Muscle layer of colon (tissue), 2 donors: Measurements from ENCODE around the gene FSD1.
A peak's percentile ranks its signal among the peaks of the same experiment; 100 is the strongest.
"Not testable (repeated sequence)": the region's sequence is repeated elsewhere in the genome, so short reads cannot be mapped to it uniquely, and the experiment has no call there.

Experiments
- H3K27ac ChIP-seq: one replicate; pipeline ENCODE4 v1.7.0; 2013; ENCODE audit warnings: low read depth, mild to moderate bottlenecking, low read length, moderate library complexity
- H3K27me3 ChIP-seq, 2 donors: one replicate each; pipeline ENCODE4 v1.7.0; 2013; ENCODE audit warnings: low read length in 2 of 2, mild to moderate bottlenecking in 2 of 2; ENCODE audit not compliant: insufficient read depth in 2 of 2, control insufficient read depth in 1 of 2
- H3K36me3 ChIP-seq: one replicate; pipeline ENCODE4 v1.7.0; 2013; ENCODE audit warnings: mild to moderate bottlenecking, low read length; ENCODE audit not compliant: insufficient read depth
- H3K4me1 ChIP-seq: one replicate; pipeline ENCODE4 v1.7.0; 2013; ENCODE audit warnings: mild to moderate bottlenecking, low read length; ENCODE audit not compliant: insufficient read depth
- H3K4me3 ChIP-seq, 2 donors: one replicate each; pipeline ENCODE4 v1.7.0; 2013; ENCODE audit warnings: low read length in 2 of 2, low read depth in 1 of 2, mild to moderate bottlenecking in 1 of 2, moderate library complexity in 1 of 2
- H3K9ac ChIP-seq: one replicate; pipeline ENCODE4 v1.7.0; 2013; ENCODE audit warnings: low read length
- H3K9me3 ChIP-seq: one replicate; pipeline ENCODE4 v1.7.0; 2013; ENCODE audit warnings: mild to moderate bottlenecking, low read length
- donor health status: abdominal sarcoma.
- donor health status: Adenocarcinoma of cecum.

The FSD1 gene

DNA sequence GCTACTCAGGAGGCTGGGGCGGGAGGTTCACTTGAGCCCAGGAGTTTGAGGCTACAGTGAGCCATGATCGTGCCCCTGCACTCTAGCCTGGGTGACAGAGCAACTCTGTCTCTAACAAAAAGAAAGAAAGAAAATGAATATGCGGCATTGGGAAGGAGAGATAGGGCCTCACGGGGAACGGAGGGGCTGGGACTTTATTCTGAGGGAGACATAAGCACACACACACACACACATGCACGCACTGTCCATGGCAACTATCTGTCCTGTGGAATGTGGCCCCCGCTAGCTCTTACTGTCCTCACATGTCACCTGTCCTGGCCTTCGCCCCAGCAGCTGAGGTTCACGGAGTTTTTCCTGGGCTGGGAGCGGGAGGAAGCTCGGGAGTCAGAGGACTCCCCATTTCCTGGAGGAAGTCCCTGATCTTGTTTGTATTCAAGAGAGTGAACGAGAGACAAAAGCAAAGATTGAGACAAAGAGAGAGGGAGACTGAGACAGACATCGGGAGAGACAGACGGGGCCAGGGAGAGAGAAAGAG lies 33.6 kb downstream of the FSD1 start:
- Histone ChIP-seq H3K36me3 (no peaks in the 10 kb centered on the region), H3K9ac (no peak overlapping the region), H3K9me3 (no peaks in the 10 kb centered on the region), H3K27me3 (no peaks in the 10 kb centered on the region), H3K4me3 (peak overlapping the region; percentile 24 to 53), H3K27ac (no peak overlapping the region), H3K4me1 (peaks cover 5% of the 10 kb centered on the region)

DNA sequence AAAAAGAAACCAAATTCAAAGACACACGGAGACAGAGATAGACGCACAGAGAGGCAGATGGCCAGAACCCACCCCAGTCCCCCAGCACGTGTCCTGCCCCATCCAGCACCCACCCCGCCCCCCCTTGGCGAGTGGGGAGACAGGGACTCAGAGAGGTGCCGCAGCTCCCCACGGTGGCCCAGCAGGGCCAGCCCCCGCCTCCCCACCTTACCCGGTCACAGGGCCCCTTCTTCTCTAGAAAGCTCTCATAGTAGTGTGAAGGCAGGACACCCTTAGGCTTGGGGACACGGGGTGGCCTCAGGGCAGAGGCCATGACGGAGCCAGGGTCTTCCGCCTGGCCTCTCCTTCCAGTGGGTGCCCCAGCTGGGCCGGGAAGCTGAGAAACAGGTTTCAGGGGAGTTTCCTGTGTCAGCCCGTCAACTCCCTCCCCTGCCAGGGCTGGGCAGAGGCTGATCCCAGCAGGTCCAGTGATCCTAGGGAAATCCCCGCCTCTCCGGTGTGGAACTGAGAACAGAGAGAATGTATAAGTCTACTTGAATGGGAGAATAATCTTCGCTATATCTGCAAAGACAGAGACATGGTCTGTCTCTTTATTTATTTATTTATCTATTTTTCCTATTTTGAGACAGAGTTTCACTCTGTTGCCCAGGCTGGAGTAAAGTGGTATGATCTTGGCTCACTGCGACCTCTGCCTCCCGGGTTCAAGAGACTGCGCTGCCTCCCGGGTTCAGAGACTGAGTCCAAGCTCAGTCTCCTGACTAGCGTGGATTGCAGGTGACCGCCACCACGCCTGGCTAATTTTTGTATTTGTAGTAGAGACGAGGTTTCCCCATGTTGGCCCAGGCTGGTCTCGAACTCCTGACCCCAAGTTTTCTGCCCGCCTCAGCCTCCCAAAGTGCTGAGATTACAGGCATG lies 34.3 kb downstream of the FSD1 start, which contains the start of gene STAP2:
STAP2 (minus strand) TSS at position 387 of the 915 bp plus-strand sequence; CDS start at position 313, 74 bp downstream.
- no peaks in the 10 kb centered on the region for H3K36me3 ChIP-seq
- H3K9ac ChIP-seq: no peak within 1 kb of the TSS
- H3K27ac ChIP-seq: no peak within 1 kb of the TSS
- no peaks in the 10 kb centered on the region for H3K27me3 ChIP-seq
- peaks cover 5% of the 10 kb centered on the region for H3K4me1 ChIP-seq
- H3K9me3 ChIP-seq: no peaks in the 10 kb centered on the region
- H3K4me3 ChIP-seq: peak within 1 kb of the TSS; percentile 30 to 53

DNA sequence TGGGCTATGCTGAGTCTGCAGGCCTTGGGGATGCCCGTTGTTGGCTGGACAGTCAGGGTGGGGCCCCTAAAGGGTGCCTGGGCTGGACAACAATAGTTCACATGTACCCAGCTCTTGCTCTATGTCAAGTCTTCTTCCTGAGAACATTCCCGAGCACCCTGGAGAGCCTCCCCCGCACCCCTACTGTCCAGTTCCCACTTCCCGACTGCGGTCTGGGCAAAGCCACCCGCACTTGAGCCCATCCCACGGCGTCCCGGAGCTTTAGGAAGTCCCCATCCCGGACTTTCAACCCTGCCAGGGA lies 37.9 kb downstream of the FSD1 start:
- peaks cover 8% of the 10 kb centered on the region for H3K36me3 ChIP-seq
- H3K4me3 ChIP-seq: peak overlapping the region; percentile 74 to 88
- peak overlapping the region; percentile 98 for H3K27ac ChIP-seq
- H3K9ac ChIP-seq: peak overlapping the region; percentile 72
- H3K4me1 ChIP-seq: peaks cover 12% of the 10 kb centered on the region
- no peaks in the 10 kb centered on the region for H3K9me3 ChIP-seq
- H3K27me3 ChIP-seq: no peaks in the 10 kb centered on the region

DNA sequence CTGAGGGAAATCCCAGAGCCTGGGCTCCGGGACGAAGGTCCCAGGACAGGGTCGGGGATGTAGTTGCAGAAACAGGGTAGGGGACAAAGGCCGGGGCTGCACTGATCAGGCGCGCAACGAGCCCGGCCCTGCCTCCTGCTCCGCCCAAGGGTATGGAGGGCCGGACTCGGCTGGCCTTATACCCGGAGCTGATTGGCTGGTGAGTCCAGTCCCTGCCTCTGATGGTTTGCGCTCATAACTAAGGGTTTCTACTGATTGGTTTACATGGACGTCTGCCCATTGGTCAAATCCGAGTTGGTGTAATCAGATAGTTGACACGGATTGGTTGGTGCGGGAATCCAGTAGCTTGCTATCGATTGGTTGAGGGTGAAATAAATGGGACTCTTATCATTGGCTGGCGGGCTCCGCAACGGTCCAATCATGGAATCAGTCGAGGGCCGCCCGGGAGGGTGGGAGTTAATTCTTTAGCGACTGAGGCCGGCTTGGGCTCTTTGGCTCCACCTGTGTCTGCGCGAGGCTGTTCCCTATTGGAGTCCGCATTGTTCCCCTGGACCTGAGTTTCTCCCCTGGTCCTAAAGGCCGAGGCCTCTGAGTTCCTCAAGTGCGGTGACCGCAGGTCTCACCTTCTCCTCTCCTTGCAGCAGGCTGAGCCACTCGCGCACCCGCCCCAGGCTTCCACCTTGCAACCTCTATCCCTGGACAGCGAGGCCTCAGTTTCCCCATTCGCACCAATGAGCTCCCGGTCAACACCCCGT lies 38.4 kb downstream of the FSD1 start:
- H3K9ac ChIP-seq: peak overlapping the region; percentile 72
- peaks cover 12% of the 10 kb centered on the region for H3K4me1 ChIP-seq
- H3K4me3 ChIP-seq: peak overlapping the region; percentile 74 to 88
- peak overlapping the region; percentile 98 for H3K27ac ChIP-seq
- no peaks in the 10 kb centered on the region for H3K9me3 ChIP-seq
- H3K36me3 ChIP-seq: peaks cover 11% of the 10 kb centered on the region
- no peaks in the 10 kb centered on the region for H3K27me3 ChIP-seq

DNA sequence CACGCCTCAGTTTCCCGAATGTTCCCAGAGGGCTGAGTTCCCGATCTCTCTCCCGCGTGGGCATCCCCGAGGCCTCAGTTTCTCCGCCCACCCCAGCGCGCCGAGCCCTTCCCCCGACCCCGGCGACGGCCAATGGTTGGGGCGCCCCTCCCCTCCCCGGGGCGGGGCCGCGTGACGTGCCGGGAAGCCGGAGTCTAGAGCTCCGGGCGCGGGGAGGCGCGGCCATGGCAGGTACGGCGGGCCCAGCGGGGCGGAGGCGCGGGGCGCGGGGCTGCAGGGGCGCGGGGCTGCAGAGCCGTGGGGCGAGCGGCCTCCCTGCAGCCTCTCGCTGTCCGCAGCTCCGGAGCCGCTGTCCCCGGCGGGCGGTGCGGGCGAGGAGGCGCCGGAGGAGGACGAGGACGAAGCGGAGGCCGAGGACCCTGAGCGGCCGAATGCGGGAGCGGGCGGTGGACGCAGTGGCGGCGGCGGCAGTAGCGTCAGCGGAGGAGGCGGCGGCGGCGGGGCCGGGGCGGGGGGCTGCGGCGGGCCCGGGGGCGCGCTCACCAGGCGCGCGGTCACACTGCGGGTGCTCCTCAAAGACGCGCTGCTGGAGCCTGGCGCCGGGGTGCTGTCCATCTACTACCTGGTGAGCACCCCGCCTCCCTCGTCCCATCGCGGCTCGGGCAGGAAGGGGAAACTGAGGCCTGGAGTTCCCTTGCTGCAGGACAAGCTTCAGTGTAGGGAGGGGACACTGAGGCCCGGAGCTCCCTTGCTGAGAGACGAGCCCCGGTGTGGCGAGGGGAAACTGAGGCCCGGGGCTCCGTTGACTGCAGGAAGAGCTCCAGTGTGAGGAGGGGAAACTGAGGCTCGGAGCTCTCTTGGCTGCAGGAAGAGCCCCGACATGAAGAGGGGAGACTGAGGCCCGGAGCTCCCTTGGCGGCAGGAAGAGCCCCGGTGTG lies 39.2 kb downstream of the FSD1 start, which contains the start of gene MPND:
MPND (plus strand) TSS at position 193 of the 938 bp plus-strand sequence; CDS start at position 225, 32 bp downstream.
- Histone ChIP-seq H3K36me3 (peaks cover 11% of the 10 kb centered on the region), H3K4me3 (peak within 1 kb of the TSS; percentile 74 to 88), H3K4me1 (peaks cover 12% of the 10 kb centered on the region), H3K27ac (peak within 1 kb of the TSS; percentile 98), H3K27me3 (no peaks in the 10 kb centered on the region), H3K9me3 (no peaks in the 10 kb centered on the region), H3K9ac (peak within 1 kb of the TSS; percentile 72)

DNA sequence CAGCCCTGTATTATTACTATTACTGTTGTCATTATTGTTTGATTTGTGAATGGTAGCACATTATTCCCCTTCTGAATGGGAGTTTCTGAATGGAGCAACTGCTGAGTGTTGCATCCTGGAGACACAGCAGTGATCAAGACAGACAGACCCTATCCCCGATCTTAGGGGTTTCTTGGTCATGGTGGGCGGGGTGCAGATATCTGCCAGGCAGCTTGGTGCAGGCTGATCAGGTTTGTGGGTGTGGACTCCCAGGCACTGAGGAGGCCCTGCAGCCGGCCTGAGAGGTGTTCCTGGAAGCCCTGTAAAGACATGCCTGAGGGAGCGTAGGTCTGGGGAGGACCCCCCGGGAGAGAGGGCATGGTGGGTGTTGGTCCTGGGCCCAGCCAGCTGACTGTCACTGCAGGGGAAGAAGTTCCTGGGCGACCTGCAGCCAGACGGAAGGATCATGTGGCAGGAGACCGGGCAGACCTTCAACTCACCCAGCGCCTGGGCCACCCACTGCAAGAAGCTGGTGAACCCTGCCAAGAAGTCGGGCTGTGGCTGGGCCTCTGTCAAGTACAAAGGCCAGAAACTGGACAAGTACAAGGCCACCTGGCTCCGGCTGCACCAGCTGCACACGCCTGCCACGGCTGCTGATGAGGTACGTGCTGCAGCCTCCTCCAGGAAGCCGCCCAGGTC lies 41.1 kb downstream of the FSD1 start:
- no peaks in the 10 kb centered on the region for H3K27me3 ChIP-seq

DNA sequence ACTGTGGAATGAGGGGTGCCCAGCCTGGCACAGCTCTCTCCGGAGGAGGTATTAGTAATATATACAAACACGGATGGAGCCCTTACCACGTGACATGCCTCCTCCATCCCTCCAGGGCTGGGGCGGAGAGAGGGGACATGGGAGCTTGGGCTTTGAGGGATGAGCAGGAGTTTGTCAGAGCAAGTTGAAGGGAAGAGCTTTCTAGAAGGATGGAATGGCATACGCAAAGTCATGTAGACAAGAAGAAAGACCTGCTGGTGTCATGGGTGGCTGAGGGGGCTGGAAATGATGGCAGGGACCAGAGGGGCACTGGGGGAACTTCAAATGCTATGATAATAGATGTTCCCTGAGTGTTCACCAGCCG lies 41.6 kb downstream of the FSD1 start:
- no peak overlapping the region for H3K27ac ChIP-seq
- H3K36me3 ChIP-seq: peaks cover 17% of the 10 kb centered on the region
- peaks cover 12% of the 10 kb centered on the region for H3K4me1 ChIP-seq
- no peak overlapping the region for H3K4me3 ChIP-seq
- no peak overlapping the region for H3K9ac ChIP-seq
- H3K27me3 ChIP-seq: no peaks in the 10 kb centered on the region
- no peaks in the 10 kb centered on the region for H3K9me3 ChIP-seq

More for the DNA sequence above, 41.1 kb downstream of the FSD1 start:
- H3K9me3 ChIP-seq: no peaks in the 10 kb centered on the region
- H3K4me1 ChIP-seq: peaks cover 12% of the 10 kb centered on the region
- H3K36me3 ChIP-seq: peaks cover 15% of the 10 kb centered on the region
- no peak overlapping the region for H3K9ac ChIP-seq
- H3K27ac ChIP-seq: no peak overlapping the region
- no peak overlapping the region for H3K4me3 ChIP-seq

DNA sequence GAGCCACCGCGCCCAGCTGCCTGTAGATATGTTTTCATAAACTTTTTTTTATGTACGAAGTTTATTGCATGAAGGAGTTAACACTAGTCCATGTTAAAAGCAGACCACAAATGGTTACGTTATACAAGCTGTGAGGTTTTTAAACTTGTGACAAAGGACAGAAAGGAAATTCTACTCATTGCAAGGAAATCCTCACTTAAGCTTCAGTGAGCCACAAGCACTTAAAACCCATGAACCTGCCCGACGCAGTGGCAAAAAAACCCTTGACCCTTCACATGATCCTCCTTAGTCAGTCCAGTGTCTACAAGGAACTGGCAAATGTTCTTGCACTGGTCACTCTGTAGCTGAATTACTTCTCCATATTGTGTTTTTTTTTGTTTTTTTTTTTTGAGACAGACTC lies 43.1 kb downstream of the FSD1 start:
- Histone ChIP-seq H3K9me3 (no peaks in the 10 kb centered on the region), H3K27me3 (no peaks in the 10 kb centered on the region), H3K4me1 (peaks cover 6% of the 10 kb centered on the region), H3K36me3 (peaks cover 17% of the 10 kb centered on the region), H3K4me3 (no peak overlapping the region), H3K27ac (no peak overlapping the region), H3K9ac (no peak overlapping the region)

DNA sequence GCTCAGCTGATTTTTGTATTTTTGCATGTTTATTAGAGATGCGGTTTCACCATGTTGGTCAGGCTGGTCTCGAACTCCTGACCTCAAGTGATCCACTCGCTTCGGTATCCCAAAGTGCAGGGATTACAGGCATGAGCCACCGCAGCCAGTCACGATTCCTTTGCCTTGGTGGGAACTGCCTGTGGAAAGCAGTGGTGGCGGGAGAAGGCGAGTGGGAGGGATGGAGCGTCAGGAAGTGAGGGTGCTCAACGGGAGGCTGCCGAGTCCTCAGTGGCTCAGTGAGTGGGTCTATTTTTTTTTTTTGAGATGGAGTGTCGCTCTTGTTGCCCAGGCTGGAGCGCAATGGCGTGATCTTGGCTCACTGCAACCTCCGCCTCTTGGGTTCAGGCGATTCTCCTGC lies 44.8 kb downstream of the FSD1 start:
- H3K4me1 ChIP-seq, H3K9me3 ChIP-seq, H3K4me3 ChIP-seq, H3K27me3 ChIP-seq, H3K9ac ChIP-seq, H3K27ac ChIP-seq: not testable (repeated sequence)
- H3K36me3 ChIP-seq: peaks cover 17% of the 10 kb centered on the region

DNA sequence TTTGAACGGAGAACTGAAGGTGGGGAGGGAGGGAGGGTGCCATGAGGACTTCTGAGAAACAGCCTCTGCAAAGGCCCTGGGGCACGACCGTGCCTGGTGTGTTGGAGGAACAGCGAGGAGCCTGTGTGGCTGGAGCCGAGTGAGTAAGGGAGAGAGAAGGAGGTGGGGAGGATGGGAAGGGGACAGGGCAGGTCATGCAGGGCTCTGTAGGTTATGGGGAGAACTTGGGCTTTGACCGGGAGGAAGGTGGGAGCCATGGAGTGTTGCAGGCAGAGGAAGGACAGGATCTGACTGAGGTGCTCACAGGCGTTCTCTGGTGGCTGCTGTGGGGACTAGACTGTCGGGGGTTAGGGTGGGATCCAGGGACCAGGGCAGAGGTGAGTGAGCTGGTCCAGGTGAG lies 45.7 kb downstream of the FSD1 start:
- H3K4me1 ChIP-seq: no peaks in the 10 kb centered on the region
- H3K36me3 ChIP-seq: peaks cover 17% of the 10 kb centered on the region
- H3K27ac ChIP-seq: no peak overlapping the region
- no peak overlapping the region for H3K4me3 ChIP-seq
- H3K9me3 ChIP-seq: no peaks in the 10 kb centered on the region
- H3K27me3 ChIP-seq: no peaks in the 10 kb centered on the region
- H3K9ac ChIP-seq: no peak overlapping the region
